Activated CD4-positive, alpha-beta T cell treated with anti-CD3 and anti-CD28 coated beads for 36 hours (primary cell): ENCODE data around the gene CSAD. TPM values are rescaled to one million over a fixed set of nuclear protein-coding genes. Genes with fewer than 3 reads are reported as not detected.

Experiments used
- ATAC-seq: fragments of 200-7000 bp; cut with Tn5 transposase; one replicate; pipeline ENCODE4 v1.10.0; 2021; ENCODE audit warnings: mild to moderate bottlenecking, moderate library complexity
- CTCF ChIA-PET: fragments of 350-600 bp; sonication (Branson Sonifier 250); formaldehyde crosslinking; loops from one replicate; lab custom pipeline; 2021; ENCODE audit warnings: antibody characterized with exemption; lab: Charles Lee
- POLR2A ChIA-PET: fragments of 350-600 bp; sonication (Branson Sonifier 250); formaldehyde crosslinking; loops from one replicate; lab custom pipeline; 2021; ENCODE audit warnings: antibody characterized with exemption, inconsistent platforms; lab: Charles Lee
- DNase-seq: peaks from one replicate; pipeline ENCODE4 v3.0.0-alpha.2; 2020
- H3K27ac Mint-ChIP-seq: one replicate; pipeline ENCODE4 v1.8.0; 2021; ENCODE audit warnings: mixed read lengths
- H3K27me3 Mint-ChIP-seq: one replicate; pipeline ENCODE4 v1.8.0; 2021; ENCODE audit warnings: mixed read lengths
- H3K36me3 Mint-ChIP-seq: one replicate; pipeline ENCODE4 v1.8.0; 2021; ENCODE audit warnings: low read depth, mixed read lengths
- H3K4me1 Mint-ChIP-seq: one replicate; pipeline ENCODE4 v1.8.0; 2021; ENCODE audit warnings: mixed read lengths
- H3K4me3 Mint-ChIP-seq: one replicate; pipeline ENCODE4 v1.8.0; 2021; ENCODE audit warnings: mild to moderate bottlenecking, moderate library complexity, mixed read lengths
- H3K9me3 Mint-ChIP-seq: one replicate; pipeline ENCODE4 v1.8.0; 2021; ENCODE audit warnings: low read depth, mixed read lengths
- intact Hi-C, 2 experiments: fragments of 100-400 bp; cut with DNase I in 1 of 2; cut with micrococcal nuclease in 1 of 2; formaldehyde crosslinking; loops; one replicate each; pipeline versions ENCODE4 v1.14.2 to v1.15.1; 2022 to 2024; cut with DNase I, micrococcal nuclease
- total RNA-seq, 2 experiments: library from RNA; stranded (reverse); gene quantifications; one replicate each; pipeline ENCODE4 v1.2.3, GENCODE V29; 2021

The CSAD gene
- total RNA-seq, 2 experiments from 2014 or later, result 20.0 to 23.1 TPM

GRCh38 chr12:53201177-53201541 lies 20.4 kb upstream of the CSAD start:
- peak overlapping the region; percentile 90 for H3K27ac Mint-ChIP-seq
- peaks cover 29% of the 10 kb centered on the region for H3K36me3 Mint-ChIP-seq
- ChIA-PET POLR2A (no interaction called here), CTCF (interaction anchor here (0.9 to 4.0 kb wide), 8 partner anchors 13 to 135 kb away, joined by 3 to 21 read pairs (median 6); partner anchors contain the start of genes AAAS and CSAD)
- no peaks in the 10 kb centered on the region for H3K27me3 Mint-ChIP-seq
- intact Hi-C loops, result loop anchor here in 1 of 2 experiments (2.0 kb wide), 1 partner anchor 20 kb away; the partner anchor contains the start of genes CSAD and ZNF740
- H3K4me1 Mint-ChIP-seq, result peaks cover 78% of the 10 kb centered on the region
- H3K9me3 Mint-ChIP-seq, result peaks cover 3% of the 10 kb centered on the region
- peak overlapping the region; percentile 44 for H3K4me3 Mint-ChIP-seq
- DNase-seq, result no peak
- ATAC-seq, result no peak

DNA sequence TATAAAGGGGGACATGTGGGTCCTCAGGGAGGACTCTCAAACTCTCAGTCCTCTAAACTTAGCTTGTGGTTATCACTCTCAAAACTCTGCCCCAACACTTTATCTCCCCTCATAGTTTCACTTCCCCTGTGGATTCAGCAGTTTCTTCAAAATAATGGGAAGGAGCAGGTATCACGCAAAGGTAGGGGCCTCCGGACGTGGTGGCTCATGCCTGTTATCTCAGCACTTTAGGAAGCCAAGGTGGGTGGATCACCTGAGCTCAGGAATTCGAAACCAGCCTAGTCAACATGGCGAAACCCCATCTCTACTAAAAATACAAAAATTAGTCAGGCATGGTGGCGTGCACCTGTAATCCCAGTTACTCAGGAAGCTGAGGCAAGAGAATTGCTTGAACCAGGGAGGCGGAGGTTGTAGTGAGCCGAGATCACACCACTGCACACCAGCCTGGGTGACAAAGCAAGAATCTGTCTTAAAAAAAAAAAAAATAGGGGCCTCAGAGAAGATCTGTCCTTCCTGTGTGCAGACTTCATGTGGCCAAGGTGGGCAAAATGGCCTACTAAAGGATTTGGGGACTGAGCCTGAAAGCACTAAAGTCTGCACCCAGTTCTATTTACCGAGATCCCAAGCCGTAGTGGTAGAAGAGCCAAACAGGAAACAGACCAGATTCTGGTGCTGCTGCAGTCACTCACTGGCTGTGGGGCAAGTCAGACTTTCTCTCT lies 19.9 kb upstream of the CSAD start:
- peak overlapping the region; percentile 44 for H3K4me3 Mint-ChIP-seq
- ChIA-PET POLR2A (interaction anchor here (0.7 kb wide), 2 partner anchors 14 to 20 kb away, joined by 3 read pairs; partner anchors contain the start of genes CSAD and ZNF740), CTCF (interaction anchor here (0.6 to 4.0 kb wide), 9 partner anchors 8 to 475 kb away, joined by 3 to 21 read pairs (median 6); no protein-coding TSS in a partner anchor)
- peak overlapping the region; percentile 90 for H3K27ac Mint-ChIP-seq
- H3K9me3 Mint-ChIP-seq, result peaks cover 3% of the 10 kb centered on the region
- peaks cover 74% of the 10 kb centered on the region for H3K4me1 Mint-ChIP-seq
- intact Hi-C loops, result loop anchor here (1.0 to 2.0 kb wide), 2 partner anchors 20 kb away; partner anchors contain the start of genes CSAD (in 2 of the 2) and ZNF740 (in 2 of the 2)
- ATAC-seq (peak; percentile 52), DNase-seq (peak; percentile 68)
- peaks cover 31% of the 10 kb centered on the region for H3K36me3 Mint-ChIP-seq
- H3K27me3 Mint-ChIP-seq, result no peaks in the 10 kb centered on the region

DNA sequence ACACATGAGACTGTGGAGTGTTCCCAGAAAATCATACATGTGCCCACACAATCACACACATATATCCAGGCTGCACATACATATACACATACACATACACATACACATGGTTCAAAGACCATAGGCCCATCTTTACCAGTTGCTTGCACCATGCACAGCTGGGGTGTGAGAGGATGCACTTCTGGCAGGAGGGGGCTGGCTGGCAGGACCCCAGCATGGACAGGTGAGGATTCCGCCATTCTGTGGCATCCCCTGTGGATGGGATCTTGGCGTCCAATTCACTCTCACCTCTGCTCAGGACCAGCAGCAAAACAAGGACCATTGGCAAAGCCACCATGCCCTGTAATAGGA lies 19.4 kb upstream of the CSAD start:
- ChIA-PET POLR2A (interaction anchor here (0.7 kb wide), 2 partner anchors 14 to 19 kb away, joined by 3 read pairs; partner anchors contain the start of genes CSAD and ZNF740), CTCF (interaction anchor here (0.6 to 4.0 kb wide), 8 partner anchors 9 to 475 kb away, joined by 3 to 21 read pairs (median 6); no protein-coding TSS in a partner anchor)
- peaks cover 35% of the 10 kb centered on the region for H3K36me3 Mint-ChIP-seq
- H3K4me3 Mint-ChIP-seq, result no peak overlapping the region
- H3K9me3 Mint-ChIP-seq, result peaks cover 3% of the 10 kb centered on the region
- H3K27me3 Mint-ChIP-seq, result no peaks in the 10 kb centered on the region
- ATAC-seq, result no peak
- peak overlapping the region; percentile 28 for H3K27ac Mint-ChIP-seq
- intact Hi-C loops, result loop anchor here (1.0 to 2.0 kb wide), 2 partner anchors 19 to 20 kb away; partner anchors contain the start of genes CSAD (in 2 of the 2) and ZNF740 (in 2 of the 2)
- H3K4me1 Mint-ChIP-seq, result peaks cover 70% of the 10 kb centered on the region
- no peak for DNase-seq

GRCh38 chr12:53199700-53200099 lies 19.0 kb upstream of the CSAD start:
- no peak overlapping the region for H3K4me3 Mint-ChIP-seq
- peaks cover 37% of the 10 kb centered on the region for H3K36me3 Mint-ChIP-seq
- peak overlapping the region; percentile 28 for H3K27ac Mint-ChIP-seq
- no peaks in the 10 kb centered on the region for H3K27me3 Mint-ChIP-seq
- intact Hi-C loops, result loop anchor here (1.0 to 10.0 kb wide), 3 partner anchors 19 to 135 kb away; partner anchors contain the start of genes CSAD (in 2 of the 2) and ZNF740 (in 2 of the 2)
- peaks cover 67% of the 10 kb centered on the region for H3K4me1 Mint-ChIP-seq
- DNase-seq, result no peak
- ChIA-PET POLR2A (interaction anchor here (1.6 kb wide), 1 partner anchor 19 kb away, joined by 5 read pairs; the partner anchor contains the start of genes CSAD and ZNF740), CTCF (interaction anchor here (0.5 to 4.0 kb wide), 13 partner anchors 9 to 476 kb away, joined by 3 to 54 read pairs (median 6); partner anchors contain the start of gene AAAS)
- H3K9me3 Mint-ChIP-seq, result peaks cover 3% of the 10 kb centered on the region
- ATAC-seq, result no peak

GRCh38 chr12:53198486-53199110 lies 17.9 kb upstream of the CSAD start:
- ATAC-seq, result peak; percentile 14
- Mint-ChIP-seq H3K9me3 (peaks cover 3% of the 10 kb centered on the region), H3K36me3 (peaks cover 36% of the 10 kb centered on the region), H3K4me1 (peaks cover 57% of the 10 kb centered on the region), H3K4me3 (peak overlapping the region; percentile 45), H3K27ac (peak overlapping the region; percentile 47), H3K27me3 (no peaks in the 10 kb centered on the region)
- POLR2A ChIA-PET, result interaction anchor here (0.7 to 1.6 kb wide), 4 partner anchors 15 to 144 kb away, joined by 3 to 5 read pairs (median 4); partner anchors contain the start of genes CSAD and ZNF740
- intact Hi-C loops, result loop anchor here in 1 of 2 experiments (10.0 kb wide), 1 partner anchor 134 kb away; no protein-coding TSS in a partner anchor
- CTCF ChIA-PET, result interaction anchor here (0.5 to 4.0 kb wide), 28 partner anchors 8 to 154 kb away, joined by 3 to 54 read pairs (median 4); partner anchors contain the start of genes AAAS, ESPL1, ITGB7 and SPRYD3
- DNase-seq, result no peak

DNA sequence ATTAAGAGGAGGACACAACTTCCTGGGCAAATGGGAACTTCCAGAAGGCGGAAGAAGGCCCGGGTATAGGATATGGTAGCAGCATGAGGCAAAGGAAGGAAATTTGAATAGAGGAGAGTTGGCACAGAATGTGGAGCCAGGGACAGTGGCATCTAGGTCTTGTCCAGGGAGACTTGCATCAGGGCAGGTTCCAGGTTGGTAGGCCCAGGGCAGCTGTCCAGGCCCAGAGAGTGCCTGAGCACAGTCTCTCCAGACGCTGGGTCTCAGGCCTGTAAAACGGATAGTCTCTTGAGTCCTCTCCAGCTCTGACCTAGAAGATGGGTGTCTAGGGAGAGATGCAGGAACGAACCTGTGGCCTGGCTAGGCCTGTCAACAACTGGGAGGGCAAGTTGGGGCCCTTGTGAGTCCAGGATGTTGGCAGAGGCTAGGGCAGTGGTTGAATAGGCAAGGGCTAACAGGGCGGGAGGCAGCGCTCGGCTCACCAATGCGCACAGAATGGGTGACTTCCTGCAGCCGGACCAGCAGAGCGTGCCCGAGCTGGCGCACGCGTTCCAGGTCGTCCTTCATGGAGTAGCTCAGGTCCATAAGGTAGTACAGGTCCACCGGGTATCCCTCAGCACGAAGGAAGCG lies 16.4 kb upstream of the CSAD start:
- H3K4me3 Mint-ChIP-seq, result no peak overlapping the region
- H3K27me3 Mint-ChIP-seq, result no peaks in the 10 kb centered on the region
- intact Hi-C loops, result loop anchor here (1.0 to 10.0 kb wide), 3 partner anchors 38 to 132 kb away; no protein-coding TSS in a partner anchor
- peaks cover 39% of the 10 kb centered on the region for H3K36me3 Mint-ChIP-seq
- ATAC-seq, result no peak
- peaks cover 47% of the 10 kb centered on the region for H3K4me1 Mint-ChIP-seq
- POLR2A ChIA-PET, result interaction anchor here (0.6 to 0.9 kb wide), 3 partner anchors 16 to 90 kb away, joined by 3 read pairs; partner anchors contain the start of genes CSAD and ZNF740
- peak overlapping the region; percentile 26 for H3K27ac Mint-ChIP-seq
- H3K9me3 Mint-ChIP-seq, result no peaks in the 10 kb centered on the region
- CTCF ChIA-PET, result interaction anchor here (0.6 to 4.0 kb wide), 26 partner anchors 7 to 1218 kb away, joined by 3 to 54 read pairs (median 4); partner anchors contain the start of genes AAAS, CSAD, ESPL1 and ITGB7
- DNase-seq, result no peak

DNA sequence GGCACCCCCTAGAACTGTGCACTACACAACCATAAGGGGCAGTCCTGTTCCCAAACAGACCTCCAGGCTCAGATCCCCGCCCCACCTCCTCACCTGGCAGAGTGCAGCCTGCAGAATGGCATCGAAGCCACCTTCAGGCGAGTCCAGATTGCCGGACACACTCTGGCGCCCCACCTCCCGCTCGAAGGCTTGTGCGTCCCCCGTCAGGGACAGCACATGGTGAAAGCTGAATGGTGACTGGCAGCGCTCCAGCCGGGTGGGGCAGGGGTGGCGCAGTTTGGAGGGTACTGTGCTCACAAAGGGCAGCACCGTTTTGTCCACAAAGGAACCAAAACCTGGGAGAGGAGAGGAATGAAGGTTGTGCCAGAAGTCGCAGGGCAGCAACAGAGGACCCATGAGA lies 15.8 kb upstream of the CSAD start:
- intact Hi-C loops, result loop anchor here in 1 of 2 experiments (10.0 kb wide), 1 partner anchor 132 kb away; no protein-coding TSS in a partner anchor
- POLR2A ChIA-PET, result no interaction called here

GRCh38 chr12:53195516-53196420 lies 15.0 kb upstream of the CSAD start:
- no peak for DNase-seq
- intact Hi-C loops, result loop anchor here in 1 of 2 experiments (10.0 kb wide), 1 partner anchor 131 kb away; no protein-coding TSS in a partner anchor
- no peak overlapping the region for H3K27ac Mint-ChIP-seq
- no peak for ATAC-seq
- no peaks in the 10 kb centered on the region for H3K9me3 Mint-ChIP-seq
- ChIA-PET CTCF (interaction anchor here (0.6 to 3.6 kb wide), 10 partner anchors 9 to 130 kb away, joined by 3 to 21 read pairs (median 5); partner anchors contain the start of genes CSAD and ESPL1), POLR2A (interaction anchor here (0.6 to 0.9 kb wide), 3 partner anchors 14 to 125 kb away, joined by 3 to 4 read pairs (median 4); no protein-coding TSS in a partner anchor)
- H3K27me3 Mint-ChIP-seq, result no peaks in the 10 kb centered on the region
- H3K36me3 Mint-ChIP-seq, result peaks cover 39% of the 10 kb centered on the region
- H3K4me3 Mint-ChIP-seq, result no peak overlapping the region
- H3K4me1 Mint-ChIP-seq, result peaks cover 37% of the 10 kb centered on the region

More for the DNA sequence above, 15.8 kb upstream of the CSAD start:
- DNase-seq, result no peak
- no peaks in the 10 kb centered on the region for H3K9me3 Mint-ChIP-seq
- no peak overlapping the region for H3K27ac Mint-ChIP-seq
- peaks cover 44% of the 10 kb centered on the region for H3K36me3 Mint-ChIP-seq
- CTCF ChIA-PET, result interaction anchor here (0.6 to 3.6 kb wide), 7 partner anchors 10 to 276 kb away, joined by 3 to 54 read pairs (median 11); partner anchors contain the start of genes AAAS, CSAD, ESPL1 and ITGB7
- H3K4me1 Mint-ChIP-seq, result peaks cover 43% of the 10 kb centered on the region
- no peak overlapping the region for H3K4me3 Mint-ChIP-seq
- no peaks in the 10 kb centered on the region for H3K27me3 Mint-ChIP-seq
- no peak for ATAC-seq

- Mint-ChIP-seq H3K4me3 (no peak overlapping the region), H3K27me3 (no peaks in the 10 kb centered on the region), H3K9me3 (no peaks in the 10 kb centered on the region), H3K4me1 (peaks cover 33% of the 10 kb centered on the region), H3K27ac (no peak overlapping the region), H3K36me3 (peaks cover 35% of the 10 kb centered on the region)
- intact Hi-C loops, result loop anchor here in 1 of 2 experiments (10.0 kb wide), 1 partner anchor 130 kb away; no protein-coding TSS in a partner anchor
- DNase-seq (no peak), ATAC-seq (no peak)
- CTCF ChIA-PET, result interaction anchor here (0.6 to 2.0 kb wide), 12 partner anchors 8 to 129 kb away, joined by 3 to 14 read pairs (median 4); partner anchors contain the start of genes AAAS, CSAD and ZNF740
- POLR2A ChIA-PET, result interaction anchor here (0.6 to 0.9 kb wide), 4 partner anchors 13 to 124 kb away, joined by 3 to 4 read pairs (median 4); partner anchors contain the start of gene MYG1
These were observed 14.2 kb upstream of the CSAD start for GRCh38 chr12:53194973-53195372.
